HEK293T (cell line): ENCODE data around the gene FGF14.

ENCODE experiments used
- CTCF ChIA-PET: fragments of 350-600 bp; formaldehyde crosslinking; extraction: SDS; loops from one replicate; lab custom pipeline; 2021; ENCODE audit warnings: antibody characterized with exemption, inconsistent platforms; lab: Yijun Ruan, JAX
- POLR2A ChIA-PET: fragments of 350-600 bp; formaldehyde crosslinking; extraction: SDS; loops from one replicate; lab custom pipeline; 2020; ENCODE audit warnings: antibody characterized with exemption, inconsistent platforms; lab: Yijun Ruan, JAX
- DNase-seq: peaks from one replicate; pipeline ENCODE4 v3.0.0; 2012; ENCODE audit warnings: mixed read lengths; ENCODE audit errors: extremely low spot score
- ARNT ChIP-seq: fragments of 450-650 bp; IDR thresholded peaks from 2 replicates; pipeline ENCODE4 v1.6.1; 2017; ENCODE audit warnings: mild to moderate bottlenecking
- BHLHE40 ChIP-seq: fragments of 450-650 bp; IDR thresholded peaks from 2 replicates; pipeline ENCODE4 v1.6.1; 2016; ENCODE audit warnings: mild to moderate bottlenecking, moderate library complexity, borderline replicate concordance
- CTBP1 ChIP-seq: fragments of 450-650 bp; IDR thresholded peaks from 2 replicates; pipeline ENCODE4 v1.6.1; 2016; ENCODE audit warnings: borderline replicate concordance
- ELF4 ChIP-seq: fragments of 450-650 bp; IDR thresholded peaks from 2 replicates; pipeline ENCODE4 v1.6.1; 2017; ENCODE audit warnings: antibody characterized with exemption
- FOXA1 ChIP-seq: fragments of 450-650 bp; IDR thresholded peaks from 2 replicates; pipeline ENCODE4 v1.6.1; 2016; ENCODE audit warnings: mild to moderate bottlenecking
- FOXK2 ChIP-seq: fragments of 450-650 bp; IDR thresholded peaks from 2 replicates; pipeline ENCODE4 v1.6.1; 2016; ENCODE audit warnings: mild to moderate bottlenecking
- FOXM1 ChIP-seq: fragments of 450-650 bp; IDR thresholded peaks from 2 replicates; pipeline ENCODE4 v1.6.1; 2017; ENCODE audit warnings: mild to moderate bottlenecking, borderline replicate concordance
- HDGF ChIP-seq: fragments of 450-650 bp; IDR thresholded peaks from 2 replicates; pipeline ENCODE4 v1.6.1; 2017; ENCODE audit warnings: antibody characterized with exemption, borderline replicate concordance
- L3MBTL2 ChIP-seq: fragments of 450-650 bp; conservative IDR thresholded peaks from 2 replicates; pipeline ENCODE4 v1.6.1; 2016; ENCODE audit warnings: mild to moderate bottlenecking
- LEF1 ChIP-seq: fragments of 450-650 bp; IDR thresholded peaks from 2 replicates; pipeline ENCODE4 v1.6.1; 2017; ENCODE audit warnings: mild to moderate bottlenecking, borderline replicate concordance
- NFRKB ChIP-seq: fragments of 450-650 bp; IDR thresholded peaks from 2 replicates; pipeline ENCODE4 v1.6.1; 2016; ENCODE audit warnings: mild to moderate bottlenecking, moderate library complexity
- PKNOX1 ChIP-seq: fragments of 450-650 bp; IDR thresholded peaks from 2 replicates; pipeline ENCODE4 v1.6.1; 2016
- SP1 ChIP-seq: fragments of 450-650 bp; IDR thresholded peaks from 2 replicates; pipeline ENCODE4 v1.6.1; 2017
- SUZ12 ChIP-seq: fragments of 450-650 bp; IDR thresholded peaks from 2 replicates; pipeline ENCODE4 v1.6.1; 2016; ENCODE audit warnings: mild to moderate bottlenecking
- TARDBP ChIP-seq: fragments of 450-650 bp; IDR thresholded peaks from 2 replicates; pipeline ENCODE4 v1.6.1; 2016
- ZNF384 ChIP-seq: fragments of 450-650 bp; IDR thresholded peaks from 2 replicates; pipeline ENCODE4 v1.6.1; 2016

The FGF14 gene

GRCh38 chr13:102298051-102298450 is 103.8 kb downstream of the FGF14 start:
- ChIA-PET POLR2A (no interaction called here), CTCF (no interaction called here)
- DNase-seq, result no peak
- TF ChIP-seq ELF4 (no peak), BHLHE40 (no peak), FOXA1 (no peak), FOXK2 (no peak), LEF1 (no peak), SP1 (no peak), PKNOX1 (no peak), ZNF384 (no peak), NFRKB (no peak), ARNT (no peak)

DNA sequence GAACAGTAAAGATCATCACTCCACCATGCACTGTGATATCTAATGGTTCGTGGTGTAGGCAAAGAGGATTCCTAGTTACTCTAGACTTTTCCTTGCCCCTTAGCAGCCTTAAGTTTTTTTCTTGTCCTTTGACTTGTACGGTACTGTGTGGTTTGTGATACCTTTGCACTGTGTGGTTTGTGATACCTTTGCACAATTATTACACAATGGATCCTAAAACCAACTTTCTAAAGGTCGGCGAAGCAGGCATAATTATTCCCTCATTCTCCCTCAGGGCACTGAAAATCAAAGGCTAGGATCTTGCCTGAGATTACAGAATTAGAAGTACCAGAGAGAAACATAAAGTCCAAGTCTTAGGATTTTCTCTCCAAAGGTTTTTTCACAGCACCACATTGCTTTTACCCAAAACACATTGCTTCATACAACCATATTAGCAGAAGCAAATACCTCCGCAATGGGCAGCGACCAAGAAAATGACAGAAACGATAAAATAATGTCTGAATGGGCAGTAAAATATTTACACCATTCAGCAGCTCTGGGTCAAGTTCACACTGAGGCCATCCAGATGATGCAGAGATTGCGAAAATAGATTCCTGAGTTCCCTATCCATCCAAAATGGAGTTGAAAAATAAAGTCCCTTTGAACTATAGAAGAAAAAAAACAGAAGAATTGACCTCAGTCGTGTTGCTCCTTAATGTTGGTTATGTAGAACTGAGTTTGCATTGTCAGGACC is 106.4 kb downstream of the FGF14 start:
- TF ChIP-seq CTBP1 (no peak), ZNF384 (no peak), ELF4 (no peak), BHLHE40 (no peak), L3MBTL2 (no peak), FOXA1 (no peak), FOXM1 (no peak), SP1 (no peak), TARDBP (no peak), PKNOX1 (no peak), ARNT (no peak), HDGF (no peak), NFRKB (no peak), SUZ12 (no peak), FOXK2 (no peak), LEF1 (no peak)
- CTCF ChIA-PET, result no interaction called here
- DNase-seq, result no peak
- POLR2A ChIA-PET, result no interaction called here

- TF ChIP-seq LEF1, result no peak
- TF ChIP-seq PKNOX1, result no peak
- no peak for TF ChIP-seq HDGF
- no peak for TF ChIP-seq ARNT
- TF ChIP-seq SUZ12, result no peak
- no peak for TF ChIP-seq ZNF384
- no peak for TF ChIP-seq FOXA1
- TF ChIP-seq BHLHE40, result no peak
- TF ChIP-seq NFRKB, result no peak
- TF ChIP-seq L3MBTL2, result no peak
- no peak for TF ChIP-seq FOXM1
- no peak for TF ChIP-seq TARDBP
- TF ChIP-seq SP1, result no peak
- no peak for TF ChIP-seq ELF4
- no peak for TF ChIP-seq FOXK2
- TF ChIP-seq CTBP1, result no peak
- CTCF ChIA-PET, result no interaction called here
- POLR2A ChIA-PET, result no interaction called here
- no peak for DNase-seq
These were observed 107.3 kb downstream of the FGF14 start for GRCh38 chr13:102294407-102295018.

GRCh38 chr13:102293723-102294122 is 108.1 kb downstream of the FGF14 start:
- ChIA-PET POLR2A (no interaction called here), CTCF (no interaction called here)
- no peak for DNase-seq
- TF ChIP-seq LEF1 (no peak), FOXK2 (no peak), HDGF (no peak), FOXA1 (no peak), CTBP1 (no peak), ZNF384 (no peak)

DNA sequence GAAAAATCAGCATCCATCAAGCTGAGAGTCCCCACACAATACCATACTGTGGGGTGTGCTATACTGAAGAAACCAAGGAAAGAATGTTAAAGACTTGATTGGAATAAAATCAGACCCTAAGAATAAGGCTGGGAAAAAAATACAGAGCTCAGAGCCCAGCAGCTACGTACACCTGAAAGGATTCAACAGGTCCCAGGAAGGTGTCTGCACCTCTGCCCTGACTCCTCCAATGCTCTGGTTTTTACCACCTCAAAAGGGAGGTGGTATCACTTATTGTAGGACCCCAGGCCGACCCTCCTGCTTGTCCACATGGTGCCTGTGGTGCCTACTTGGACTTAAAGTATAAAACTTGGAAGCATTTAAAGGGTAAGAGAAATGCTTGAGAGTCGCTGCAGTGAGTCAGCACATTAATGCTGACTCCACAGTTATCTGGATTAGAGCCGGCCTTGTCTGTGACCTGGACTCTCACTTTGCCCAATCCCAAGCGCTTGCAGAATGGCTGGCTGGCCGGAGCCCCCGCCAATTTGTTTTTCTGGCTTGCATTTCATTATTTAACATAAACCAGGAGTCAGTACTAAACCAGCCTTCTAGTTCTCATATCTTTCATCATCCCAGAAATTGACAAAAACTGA is 110.1 kb downstream of the FGF14 start:
- CTCF ChIA-PET, result no interaction called here
- TF ChIP-seq SP1 (no peak), HDGF (no peak), TARDBP (no peak), FOXK2 (no peak), ZNF384 (no peak), BHLHE40 (no peak), L3MBTL2 (no peak), FOXM1 (no peak), SUZ12 (no peak)
- POLR2A ChIA-PET, result no interaction called here

GRCh38 chr13:102289606-102290005 is 112.2 kb downstream of the FGF14 start:
- ChIA-PET CTCF (no interaction called here), POLR2A (no interaction called here)
- TF ChIP-seq FOXA1, result no peak
- no peak for DNase-seq

More for the DNA sequence above, 110.1 kb downstream of the FGF14 start:
- DNase-seq, result no peak
